SJCRH30 (cell line): ENCODE measurements around the gene FUT4. TPM values are rescaled to one million over a fixed set of nuclear protein-coding genes. Genes with fewer than 3 reads are reported as not detected.
"Not testable (repeated sequence)": the region's sequence is repeated elsewhere in the genome, so short reads cannot be mapped to it uniquely, and the experiment has no call there.

ENCODE experiments used
- DNase-seq, 2 experiments: peaks; one replicate each; pipeline ENCODE4 v3.0.0-alpha.2; 2015 to 2020
- H3K27ac ChIP-seq: fragments of 250-450 bp; sonication (Bioruptor Pico); 2 replicates; pipeline ENCODE4 v1.5.1; 2020; ENCODE audit warnings: mild to moderate bottlenecking, moderate library complexity
- H3K27me3 ChIP-seq: fragments of 250-450 bp; sonication (Bioruptor Pico); 2 replicates; pipeline ENCODE4 v1.5.1; 2020; ENCODE audit warnings: mild to moderate bottlenecking, moderate library complexity
- H3K36me3 ChIP-seq: fragments of 250-450 bp; sonication (Bioruptor Pico); 2 replicates; pipeline ENCODE4 v1.5.1; 2020; ENCODE audit warnings: mild to moderate bottlenecking, moderate library complexity
- H3K4me1 ChIP-seq: fragments of 250-450 bp; sonication (Bioruptor Pico); 2 replicates; pipeline ENCODE4 v1.5.1; 2020; ENCODE audit warnings: mild to moderate bottlenecking, moderate library complexity
- H3K4me3 ChIP-seq: fragments of 250-450 bp; sonication (Bioruptor Pico); 2 replicates; pipeline ENCODE4 v1.5.1; 2020; ENCODE audit warnings: mild to moderate bottlenecking, moderate library complexity
- H3K9me3 ChIP-seq: fragments of 250-450 bp; sonication (Bioruptor Pico); replicated peaks from 2 replicates; pipeline ENCODE4 v1.5.1; 2020; ENCODE audit warnings: mild to moderate bottlenecking, moderate library complexity
- total RNA-seq: library from RNA; depleted of rRNA; stranded (reverse); fragments of >200 nt; shearing (Covaris generic); gene quantifications from 2 replicates; pipeline ENCODE4 v1.2.3, GENCODE V29; 2014

FUT4 gene
- total RNA-seq, 1 experiment from 2014 or later: 0.42 TPM

DNA sequence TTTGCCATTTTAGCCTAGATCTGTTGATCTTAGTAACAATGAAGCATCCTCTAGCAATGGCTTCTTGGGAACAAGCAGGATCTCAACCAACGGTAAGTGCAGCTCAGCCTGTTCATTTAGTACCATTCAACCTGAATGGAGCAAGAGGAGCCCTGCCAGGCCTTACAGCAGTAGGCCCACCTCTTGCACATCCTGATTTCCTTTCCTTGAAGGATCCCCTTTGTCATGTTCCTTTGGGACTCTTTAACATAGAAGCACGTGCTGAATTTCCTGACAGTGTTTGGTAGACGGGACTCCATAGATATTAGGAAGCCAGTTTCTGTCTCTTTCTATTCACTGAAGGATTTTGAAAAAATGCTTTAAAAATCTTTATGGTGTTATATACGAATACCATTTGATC, 25.0 kb downstream of the FUT4 start:
- H3K9me3 ChIP-seq: no peaks in the 10 kb centered on the region
- no peaks in the 10 kb centered on the region for H3K27me3 ChIP-seq
- H3K36me3 ChIP-seq: no peaks in the 10 kb centered on the region
- no peaks in the 10 kb centered on the region for H3K4me1 ChIP-seq
- no peak overlapping the region for H3K27ac ChIP-seq
- no peak overlapping the region for H3K4me3 ChIP-seq
- no peak for DNase-seq

GRCh38 chr11:94572975-94573374, 29.3 kb downstream of the FUT4 start:
- H3K4me3 ChIP-seq, H3K27me3 ChIP-seq, DNase-seq, H3K27ac ChIP-seq, H3K4me1 ChIP-seq, H3K36me3 ChIP-seq, H3K9me3 ChIP-seq: not testable (repeated sequence)

DNA sequence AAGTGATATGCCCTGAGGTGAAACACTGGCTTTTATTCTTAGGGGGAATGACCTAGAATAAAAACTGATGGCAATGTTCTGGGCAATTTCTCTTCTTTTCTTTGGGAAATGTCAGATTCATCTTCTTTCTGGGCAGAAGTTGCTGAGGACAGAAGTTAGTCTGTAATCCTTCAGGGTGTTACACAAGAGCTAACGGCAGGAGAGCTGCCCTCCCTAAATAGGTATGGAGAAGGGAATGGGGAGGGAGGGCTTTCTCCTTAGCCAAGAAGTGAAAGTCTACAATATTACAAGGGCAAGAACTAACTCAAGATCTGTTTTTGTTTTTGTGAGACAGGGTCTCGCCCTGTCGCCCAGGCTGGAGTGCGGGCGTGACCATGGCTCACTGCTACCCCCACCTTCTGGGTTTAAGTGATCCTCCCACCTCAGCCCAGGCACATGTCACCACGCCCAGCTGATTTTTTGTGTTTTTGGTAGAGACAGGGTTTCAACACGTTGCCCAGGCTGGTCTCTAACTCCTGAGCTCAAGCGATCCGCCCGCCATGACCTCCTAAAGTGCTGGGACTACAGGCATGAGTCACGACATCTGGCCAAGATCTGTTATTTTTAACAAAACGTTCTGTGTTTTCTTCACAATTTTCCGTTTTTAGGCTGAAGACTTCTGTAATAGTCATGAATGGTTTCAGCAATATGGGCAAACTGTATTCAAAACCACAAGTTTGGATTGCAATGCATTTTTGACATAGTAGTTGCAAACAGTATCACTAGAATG, 30.7 kb downstream of the FUT4 start:
- H3K27ac ChIP-seq: no peak overlapping the region
- no peaks in the 10 kb centered on the region for H3K4me1 ChIP-seq
- no peaks in the 10 kb centered on the region for H3K27me3 ChIP-seq
- DNase-seq: no peak
- H3K9me3 ChIP-seq: no peaks in the 10 kb centered on the region
- H3K4me3 ChIP-seq: no peak overlapping the region
- H3K36me3 ChIP-seq: no peaks in the 10 kb centered on the region

DNA sequence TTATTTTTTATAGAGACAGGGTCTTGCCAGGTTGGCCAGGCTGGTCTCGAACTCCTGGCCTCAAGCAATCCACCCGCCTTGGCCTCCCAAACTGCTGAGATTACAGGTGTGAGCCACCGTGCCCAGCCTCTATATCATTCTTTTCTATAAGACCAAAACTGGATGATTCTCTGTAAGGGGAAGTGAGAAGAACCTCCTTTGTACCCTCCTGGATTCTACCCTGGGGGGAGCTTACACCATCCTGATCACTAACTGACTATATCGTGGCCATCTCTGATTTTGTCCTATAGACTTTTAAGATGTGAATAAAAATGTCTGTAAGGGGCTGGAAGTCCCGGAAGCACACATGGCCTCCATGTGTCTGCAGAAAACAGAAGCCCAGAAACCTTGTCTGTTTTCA, 32.6 kb downstream of the FUT4 start:
- no peak overlapping the region for H3K4me3 ChIP-seq
- DNase-seq: no peak
- no peak overlapping the region for H3K27ac ChIP-seq
- H3K27me3 ChIP-seq: no peaks in the 10 kb centered on the region
- no peaks in the 10 kb centered on the region for H3K9me3 ChIP-seq
- no peaks in the 10 kb centered on the region for H3K4me1 ChIP-seq
- no peaks in the 10 kb centered on the region for H3K36me3 ChIP-seq

DNA sequence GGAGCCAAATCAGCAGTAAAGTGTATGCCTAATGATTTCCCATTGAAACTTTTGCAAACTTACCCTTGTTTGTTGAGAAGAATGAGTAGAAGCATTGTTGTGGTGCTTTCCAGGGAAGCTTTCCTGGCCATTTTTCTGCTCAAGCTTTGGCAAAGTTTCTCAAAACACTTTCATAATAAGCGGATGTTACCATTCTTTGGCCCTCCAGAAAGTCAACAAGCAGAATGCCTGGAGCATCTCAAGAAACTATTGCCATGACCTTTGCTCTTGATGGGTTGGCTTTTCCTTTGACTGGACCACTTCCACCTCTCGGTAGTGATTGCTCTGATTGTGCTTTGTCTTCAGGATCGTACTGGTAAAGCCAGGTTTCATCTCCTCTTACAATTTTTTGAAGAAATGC, 34.1 kb downstream of the FUT4 start:
- H3K9me3 ChIP-seq: no peaks in the 10 kb centered on the region

DNA sequence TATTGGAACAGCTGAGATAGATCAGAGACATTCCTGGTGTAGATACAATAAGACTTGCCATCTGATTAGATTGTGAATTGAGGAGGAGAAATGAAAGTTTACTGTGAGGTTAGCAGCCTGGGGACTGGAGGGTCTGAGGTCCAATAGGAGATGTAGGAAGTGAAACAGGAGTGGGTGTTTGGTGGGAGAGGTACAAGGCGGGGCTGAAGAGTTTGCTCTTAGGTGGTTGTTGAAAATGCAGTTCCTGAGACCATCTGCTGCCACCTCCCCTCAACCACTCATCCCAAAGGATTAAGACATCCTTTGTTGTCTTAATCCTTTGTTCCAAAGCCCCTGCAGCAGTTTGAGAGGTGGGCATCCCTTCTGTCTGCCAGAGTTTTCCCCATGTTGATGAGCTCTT, 38.2 kb downstream of the FUT4 start:
- Histone ChIP-seq H3K36me3 (no peaks in the 10 kb centered on the region), H3K27ac (no peak overlapping the region), H3K27me3 (no peaks in the 10 kb centered on the region), H3K9me3 (no peaks in the 10 kb centered on the region), H3K4me1 (no peaks in the 10 kb centered on the region), H3K4me3 (no peak overlapping the region)
- DNase-seq: no peak

More for the DNA sequence above, 34.1 kb downstream of the FUT4 start:
- H3K4me1 ChIP-seq: no peaks in the 10 kb centered on the region
- H3K27me3 ChIP-seq: no peaks in the 10 kb centered on the region
- H3K36me3 ChIP-seq: no peaks in the 10 kb centered on the region
- DNase-seq: no peak
- H3K4me3 ChIP-seq: no peak overlapping the region
- no peak overlapping the region for H3K27ac ChIP-seq

DNA sequence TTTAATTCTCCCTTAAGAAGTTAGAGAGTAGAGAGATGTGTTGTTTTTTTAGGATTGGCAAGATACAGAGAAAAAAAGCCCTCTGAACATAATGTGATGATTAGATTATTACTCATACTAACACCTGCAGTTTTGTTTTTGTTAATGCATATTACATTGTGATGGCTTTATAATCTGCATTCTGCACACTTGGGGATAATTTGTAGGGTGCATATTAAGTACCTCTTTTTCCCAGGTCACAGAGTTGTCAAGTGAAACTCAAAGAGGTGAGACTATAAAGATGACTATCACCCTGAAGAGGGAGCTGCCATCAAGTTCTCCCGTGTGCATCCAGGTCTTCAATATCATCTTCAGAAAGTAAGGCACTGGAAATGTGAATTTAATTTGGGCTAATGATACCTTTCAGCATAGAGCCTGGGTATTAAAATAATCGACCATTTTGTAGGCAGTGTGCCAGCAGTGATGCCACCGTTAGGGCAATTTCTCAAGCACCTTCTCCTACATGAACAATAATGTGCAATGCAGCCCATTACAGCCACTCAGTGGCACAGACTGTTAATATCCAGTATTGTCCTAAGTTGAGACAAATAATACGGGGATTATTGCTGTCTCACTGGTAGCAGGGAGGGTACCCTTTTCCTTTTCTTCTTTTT, 39.6 kb downstream of the FUT4 start:
- Histone ChIP-seq H3K36me3 (no peaks in the 10 kb centered on the region), H3K4me3 (no peak overlapping the region), H3K4me1 (no peaks in the 10 kb centered on the region), H3K9me3 (no peaks in the 10 kb centered on the region), H3K27me3 (no peaks in the 10 kb centered on the region), H3K27ac (no peak overlapping the region)
- no peak for DNase-seq

- no peak overlapping the region for H3K4me3 ChIP-seq
- no peaks in the 10 kb centered on the region for H3K9me3 ChIP-seq
- H3K36me3 ChIP-seq: no peaks in the 10 kb centered on the region
- H3K27ac ChIP-seq: no peak overlapping the region
- no peaks in the 10 kb centered on the region for H3K4me1 ChIP-seq
- no peaks in the 10 kb centered on the region for H3K27me3 ChIP-seq
- DNase-seq: no peak
Measured at GRCh38 chr11:94583866-94584500, 40.3 kb downstream of the FUT4 start.

DNA sequence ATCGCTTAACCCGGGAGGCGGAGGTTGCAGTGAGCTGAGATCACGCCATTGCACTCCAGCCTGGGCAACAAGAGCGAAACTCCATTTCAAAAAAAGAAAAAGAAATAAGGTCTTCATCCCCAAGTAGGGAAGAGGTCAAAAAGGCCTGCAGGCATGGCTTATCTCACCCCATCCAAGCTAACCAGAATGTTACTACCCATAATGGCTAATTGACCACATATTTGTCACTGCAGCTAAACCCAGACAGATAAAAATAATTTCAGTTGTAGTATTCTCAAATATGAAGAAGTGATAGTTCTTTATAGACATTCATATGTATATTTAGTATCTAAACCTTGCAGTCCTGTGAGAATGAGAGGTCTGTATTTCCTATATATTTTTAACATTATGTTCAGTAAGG, 41.3 kb downstream of the FUT4 start:
- no peaks in the 10 kb centered on the region for H3K27me3 ChIP-seq
- H3K36me3 ChIP-seq: no peaks in the 10 kb centered on the region
- no peak for DNase-seq
- no peak overlapping the region for H3K4me3 ChIP-seq
- H3K4me1 ChIP-seq: no peaks in the 10 kb centered on the region
- H3K9me3 ChIP-seq: no peaks in the 10 kb centered on the region
- H3K27ac ChIP-seq: no peak overlapping the region

GRCh38 chr11:94585399-94585798, 41.7 kb downstream of the FUT4 start:
- Histone ChIP-seq H3K4me1 (no peaks in the 10 kb centered on the region), H3K4me3 (no peak overlapping the region), H3K27me3 (no peaks in the 10 kb centered on the region), H3K27ac (no peak overlapping the region), H3K9me3 (no peaks in the 10 kb centered on the region), H3K36me3 (no peaks in the 10 kb centered on the region)
- DNase-seq: no peak

GRCh38 chr11:94586546-94586945, 42.8 kb downstream of the FUT4 start:
- Histone ChIP-seq H3K4me1 (no peaks in the 10 kb centered on the region), H3K27ac (no peak overlapping the region), H3K9me3 (no peaks in the 10 kb centered on the region), H3K4me3 (no peak overlapping the region), H3K36me3 (no peaks in the 10 kb centered on the region), H3K27me3 (no peaks in the 10 kb centered on the region)
- DNase-seq: no peak

DNA sequence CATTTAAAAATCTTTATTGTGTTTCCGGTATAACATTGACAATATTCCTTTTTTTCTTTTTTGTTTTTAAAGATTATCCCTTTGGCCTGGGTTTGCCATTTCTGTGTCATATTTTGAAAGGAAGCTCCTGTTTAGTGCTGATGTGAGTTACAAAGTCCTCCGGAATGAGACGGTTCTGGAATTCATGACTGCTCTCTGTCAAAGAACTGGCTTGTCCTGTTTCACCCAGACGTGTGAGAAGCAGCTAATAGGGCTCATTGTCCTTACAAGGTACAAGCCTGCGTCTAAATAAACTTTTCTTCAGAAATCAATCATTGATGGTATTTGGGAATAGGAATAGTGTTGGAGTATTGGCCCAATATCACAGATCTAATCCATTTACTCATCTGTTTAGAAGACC, 43.3 kb downstream of the FUT4 start:
- H3K36me3 ChIP-seq: no peaks in the 10 kb centered on the region
- no peak overlapping the region for H3K4me3 ChIP-seq
- no peaks in the 10 kb centered on the region for H3K9me3 ChIP-seq
- H3K4me1 ChIP-seq: no peaks in the 10 kb centered on the region
- no peak for DNase-seq
- H3K27ac ChIP-seq: no peak overlapping the region
- no peaks in the 10 kb centered on the region for H3K27me3 ChIP-seq

GRCh38 chr11:94588366-94588942, 44.7 kb downstream of the FUT4 start:
- Histone ChIP-seq H3K4me1 (no peaks in the 10 kb centered on the region), H3K36me3 (no peaks in the 10 kb centered on the region), H3K4me3 (no peak overlapping the region), H3K27me3 (no peaks in the 10 kb centered on the region), H3K27ac (no peak overlapping the region), H3K9me3 (no peaks in the 10 kb centered on the region)
- DNase-seq: no peak

- Histone ChIP-seq H3K4me3 (no peak overlapping the region), H3K4me1 (no peaks in the 10 kb centered on the region), H3K27ac (no peak overlapping the region), H3K9me3 (no peaks in the 10 kb centered on the region), H3K36me3 (no peaks in the 10 kb centered on the region), H3K27me3 (no peaks in the 10 kb centered on the region)
- no peak for DNase-seq
Measured at GRCh38 chr11:94590352-94591041, 46.8 kb downstream of the FUT4 start.

GRCh38 chr11:94593030-94593429, 49.3 kb downstream of the FUT4 start:
- H3K4me3 ChIP-seq: no peak overlapping the region
- no peak overlapping the region for H3K27ac ChIP-seq
- H3K36me3 ChIP-seq: no peaks in the 10 kb centered on the region
- no peaks in the 10 kb centered on the region for H3K27me3 ChIP-seq
- H3K9me3 ChIP-seq: no peaks in the 10 kb centered on the region
- DNase-seq: no peak
- no peaks in the 10 kb centered on the region for H3K4me1 ChIP-seq
